SW480 (cell line): ENCODE measurements around the gene CLDN2.
"Not testable (repeated sequence)": the region's sequence is repeated elsewhere in the genome, so short reads cannot be mapped to it uniquely, and the experiment has no call there.

Experiments
- DNase-seq: peaks from one replicate; pipeline ENCODE4 v3.0.0-alpha.2; 2016; ENCODE audit warnings: low spot score

Gene CLDN2

GRCh38 chrX:106919932-106920452 lies at the start of gene CLDN2:
TSS of gene CLDN2 (plus strand) at chrX:106920402. CDS start at chrX:106928229, 7,827 bp downstream.
- no peak for DNase-seq

GRCh38 chrX:106872796-106873195 lies 47.4 kb upstream of the CLDN2 start:
- not testable (repeated sequence) for DNase-seq

GRCh38 chrX:106874075-106874474 lies 46.1 kb upstream of the CLDN2 start:
- peak; percentile 26 for DNase-seq

- DNase-seq, result no peak
These were observed 45.1 kb upstream of the CLDN2 start for GRCh38 chrX:106875151-106875550.

GRCh38 chrX:106889468-106889867 lies 30.7 kb upstream of the CLDN2 start:
- no peak for DNase-seq

GRCh38 chrX:106891762-106892460 lies 28.3 kb upstream of the CLDN2 start:
- no peak for DNase-seq

DNA sequence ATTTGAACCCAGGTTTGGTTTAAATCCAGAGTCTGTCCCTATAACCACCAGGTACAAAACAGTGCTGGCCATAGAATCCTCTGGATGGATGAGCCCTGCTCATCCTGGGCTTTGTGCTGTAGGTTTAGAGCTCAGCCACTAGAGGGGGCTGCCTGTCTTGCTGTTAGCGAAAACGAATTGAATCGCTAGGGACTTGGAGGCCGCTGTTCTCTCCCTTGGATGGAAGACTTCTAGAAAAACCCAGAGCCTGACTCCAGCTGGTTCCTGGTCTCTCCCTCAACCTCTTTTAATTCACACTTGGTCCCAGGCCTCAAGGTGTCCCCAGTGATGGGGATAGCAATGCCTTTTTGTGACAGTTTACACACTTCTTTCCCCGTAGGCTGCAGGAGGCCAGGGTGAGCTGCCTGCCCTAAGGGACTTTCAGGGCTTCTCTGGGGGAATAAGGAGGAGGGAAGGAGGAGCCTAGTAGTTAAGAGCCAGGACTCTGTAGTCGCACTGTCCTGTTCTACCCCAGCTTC lies 25.8 kb upstream of the CLDN2 start:
- DNase-seq, result peak; percentile 73

- DNase-seq, result no peak
These were observed 25.2 kb upstream of the CLDN2 start for GRCh38 chrX:106894978-106895452.

DNA sequence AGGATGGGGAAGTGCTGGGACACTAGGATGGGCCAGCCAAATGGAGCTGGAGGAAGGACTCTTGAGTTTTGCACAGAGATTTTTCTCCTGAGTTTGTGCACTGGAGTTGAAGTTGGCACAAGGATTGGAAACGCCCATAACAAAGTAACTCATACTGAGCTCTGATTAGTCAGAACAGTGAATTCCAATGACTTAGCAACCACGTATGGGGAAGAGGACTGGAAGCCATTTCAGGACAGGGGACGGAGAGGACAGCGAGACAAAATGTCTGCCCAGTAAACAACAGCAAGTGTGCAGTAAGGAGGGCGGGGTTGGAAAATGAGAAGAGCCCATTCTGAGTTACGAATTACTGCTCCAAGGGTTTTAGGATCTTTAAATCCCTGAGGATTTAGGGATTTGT lies 22.9 kb upstream of the CLDN2 start:
- no peak for DNase-seq

DNA sequence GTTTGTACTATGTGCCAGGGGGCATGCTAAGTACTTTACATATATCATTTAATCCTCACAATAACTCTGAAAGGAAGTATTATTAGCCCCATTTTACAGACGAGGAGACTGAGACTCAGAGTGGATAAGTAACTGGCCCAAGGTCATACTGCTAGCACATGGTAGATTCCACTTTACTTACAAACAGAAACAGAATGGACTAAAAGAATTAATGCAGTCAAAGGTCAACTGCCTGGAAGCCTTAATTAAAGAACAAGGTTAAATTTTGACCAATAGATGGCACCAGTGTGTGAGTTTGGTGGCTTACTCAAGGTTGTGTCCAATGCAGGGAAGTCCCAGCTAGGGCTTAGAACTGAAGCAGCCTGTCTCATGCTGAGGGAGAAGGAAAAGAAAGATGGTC lies 21.7 kb upstream of the CLDN2 start:
- DNase-seq, result peak; percentile 58

DNA sequence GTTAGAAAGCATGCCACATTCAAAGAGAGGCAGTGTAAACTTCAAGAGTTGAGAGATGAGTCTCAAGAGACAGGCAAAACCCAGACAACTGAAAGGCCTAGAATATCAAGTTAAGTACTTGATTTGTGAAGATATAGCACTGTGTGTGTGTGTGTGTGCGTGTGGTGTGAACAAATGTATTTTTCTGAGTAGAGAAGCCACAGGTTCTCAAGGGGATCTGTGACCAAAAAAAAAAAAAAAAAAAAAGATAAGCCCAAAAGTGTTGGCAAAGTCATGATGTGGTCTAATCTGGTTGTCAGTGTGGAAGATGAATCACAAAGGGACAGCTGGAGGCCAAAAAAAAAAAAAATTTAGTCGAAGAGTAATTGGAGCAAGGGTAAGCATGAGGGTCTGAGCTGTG lies 20.9 kb upstream of the CLDN2 start:
- DNase-seq, result no peak

- no peak for DNase-seq
These were observed 20.4 kb upstream of the CLDN2 start for GRCh38 chrX:106899841-106900240.

DNA sequence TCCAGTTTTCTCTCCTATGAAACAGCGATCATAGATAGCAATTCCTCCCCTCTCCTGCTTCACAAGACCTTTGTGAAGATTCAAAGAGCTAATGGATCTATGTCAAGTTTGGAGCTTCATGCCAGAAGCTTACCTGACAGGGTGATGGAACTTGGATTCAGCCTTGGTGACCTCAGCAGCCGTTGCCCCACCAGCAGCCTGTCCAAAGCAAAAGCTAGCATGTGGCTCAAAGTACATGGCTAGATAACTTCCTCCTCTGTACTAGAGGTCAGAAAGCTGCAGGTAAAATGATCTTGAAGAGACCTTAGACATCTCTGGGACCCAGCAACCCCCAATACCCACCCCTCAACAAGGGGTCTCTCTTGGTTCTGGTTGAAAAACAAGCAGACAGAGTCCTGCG lies 18.9 kb upstream of the CLDN2 start:
- no peak for DNase-seq

- DNase-seq, result no peak
These were observed 18.4 kb upstream of the CLDN2 start for GRCh38 chrX:106901781-106902219.

GRCh38 chrX:106902684-106903083 lies 17.5 kb upstream of the CLDN2 start:
- DNase-seq, result no peak

DNA sequence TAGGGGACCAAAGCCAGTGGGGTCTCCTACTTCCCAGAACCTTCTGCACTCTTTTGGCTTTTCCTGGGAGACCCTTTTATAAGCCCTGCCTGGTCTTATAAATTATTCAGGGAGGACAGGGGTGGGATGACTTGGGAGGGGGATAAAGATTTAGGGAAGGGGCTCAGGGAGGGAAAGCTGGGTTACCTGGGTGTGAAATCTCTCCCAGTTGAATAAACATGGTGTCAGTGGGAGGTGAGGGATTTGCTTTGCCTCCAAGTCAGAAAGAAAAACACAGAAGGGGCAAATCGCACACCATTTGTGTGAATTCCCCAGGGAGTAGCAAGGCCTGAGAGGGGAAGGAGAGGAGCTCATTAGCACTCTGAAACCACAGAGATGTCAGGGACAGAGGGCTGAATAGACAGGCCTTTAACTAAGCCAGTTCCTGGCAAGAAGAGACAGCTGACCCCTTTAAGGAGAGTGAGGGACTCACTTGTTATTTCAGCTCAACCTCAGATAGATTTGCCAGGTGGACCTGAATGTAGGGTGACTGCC lies 16.8 kb upstream of the CLDN2 start, which contains the start of gene RIPPLY1:
TSS of gene RIPPLY1 (minus strand) at position 51 of the 534 bp plus-strand sequence. CDS start 54 bp downstream, outside the sequence.
- DNase-seq, result no peak

GRCh38 chrX:106903856-106904528 lies 16.2 kb upstream of the CLDN2 start:
- DNase-seq, result no peak

DNA sequence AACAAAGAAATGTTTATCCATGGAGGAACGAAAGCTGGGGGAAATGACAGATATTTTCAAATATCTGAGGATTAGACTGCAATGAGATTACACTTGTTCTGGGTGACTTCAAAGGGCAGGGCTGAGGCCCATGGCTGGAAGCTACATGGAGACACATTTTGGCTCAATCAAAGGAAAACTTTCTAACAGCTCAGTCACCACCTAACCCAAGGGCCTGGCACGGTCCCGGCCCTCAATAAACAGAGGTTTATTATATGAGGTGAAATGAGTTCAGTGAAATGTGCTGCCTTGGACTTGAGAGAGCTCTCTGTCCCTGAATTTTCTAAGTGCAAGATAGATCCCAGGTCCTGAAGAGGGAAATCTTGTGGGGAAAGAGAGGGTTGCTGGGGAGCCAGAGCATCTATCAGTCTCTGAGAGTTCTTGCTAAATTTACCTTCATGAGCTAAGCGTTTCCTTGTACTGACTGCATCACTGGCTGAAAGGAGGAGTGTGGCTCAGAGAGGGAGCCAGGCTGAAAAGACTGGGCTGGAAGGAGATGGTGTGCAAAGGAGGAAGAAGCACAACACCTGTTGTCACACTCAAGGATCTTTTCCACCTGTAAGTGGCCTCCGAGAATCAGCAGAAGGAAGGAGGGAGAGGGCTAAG lies 15.0 kb upstream of the CLDN2 start:
- no peak for DNase-seq

DNA sequence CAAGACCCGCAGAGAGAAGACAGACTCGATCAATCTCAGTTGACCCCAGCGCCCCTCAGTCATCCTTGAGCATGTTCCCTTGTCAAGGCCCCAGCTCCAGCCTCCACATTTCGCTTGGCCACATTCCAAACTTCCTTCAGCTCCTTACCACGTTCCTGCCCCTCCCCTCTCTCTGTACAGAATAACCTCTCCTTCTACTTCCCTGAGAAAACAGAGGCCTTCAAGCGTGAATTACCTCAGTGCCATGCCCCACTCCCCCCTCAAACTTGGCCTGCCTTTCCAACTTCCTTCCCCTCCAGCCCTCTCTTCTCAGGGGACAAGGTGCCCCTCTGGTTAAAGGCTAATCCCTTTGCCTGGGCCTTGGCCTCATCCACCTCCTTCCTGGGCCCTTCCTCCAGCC lies 13.8 kb upstream of the CLDN2 start:
- no peak for DNase-seq

- DNase-seq, result no peak
These were observed 7.3 kb upstream of the CLDN2 start for GRCh38 chrX:106912864-106913263.

- DNase-seq, result peak; percentile 48
These were observed 2.2 kb upstream of the CLDN2 start for GRCh38 chrX:106917830-106918500.

DNA sequence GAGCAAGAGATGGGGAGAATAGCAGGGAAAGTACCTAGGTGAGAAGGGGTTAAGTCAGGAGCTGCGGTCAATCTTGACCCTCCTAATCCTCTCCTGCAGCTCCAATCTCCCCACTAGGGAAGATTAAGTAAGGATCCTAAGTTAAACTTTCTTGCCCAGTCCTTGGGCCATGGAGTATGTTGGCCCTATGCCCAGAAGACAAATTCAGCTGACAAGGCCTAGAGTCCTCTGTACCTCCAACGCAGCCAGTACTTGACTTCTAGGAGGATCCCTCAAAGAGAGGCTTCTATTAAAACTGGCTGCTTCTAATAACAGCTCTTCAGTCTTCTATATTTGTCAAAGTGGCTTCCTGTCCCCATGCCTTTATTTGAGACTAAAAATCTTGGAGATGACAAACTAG lies 1.4 kb downstream of the CLDN2 start:
- DNase-seq, result no peak
